Esophagus muscularis mucosa (tissue), 3 donors: ENCODE data around the gene CYGB.

Experiments
- CTCF ChIP-seq, 3 experiments: fragments of 200-600 bp in 2 of 3; fragments of 450-650 bp in 1 of 3; sonication (generic) in 2 of 3; IDR thresholded peaks; one replicate each; pipeline ENCODE4 v1.5.1; 2017 to 2019; ENCODE audit warnings: antibody characterized with exemption in 3 of 3, mild to moderate bottlenecking in 2 of 3, moderate library complexity in 1 of 3
- POLR2A ChIP-seq: fragments of 450-650 bp; IDR thresholded peaks from one replicate; pipeline ENCODE4 v1.6.1; 2017; ENCODE audit warnings: antibody characterized with exemption, moderate library complexity, mild to moderate bottlenecking, low read depth
- POLR2AphosphoS5 ChIP-seq, 2 donors: sonication (generic); formaldehyde crosslinking; IDR thresholded peaks; one replicate each; pipeline ENCODE4 v1.6.1; 2017; ENCODE audit warnings: antibody characterized with exemption in 2 of 2

- no peak for TF ChIP-seq CTCF (IDR thresholded peaks at IDR 0.05)
- TF ChIP-seq POLR2AphosphoS5 (IDR thresholded peaks at IDR 0.05): no peak
- TF ChIP-seq POLR2A: no peak
Observed at GRCh38 chr17:76491271-76492122, 46.0 kb downstream of the CYGB start.
